Measurements from ENCODE around the gene RECQL5.

GRCh38 chr17:75605790-75606189 lies 61.2 kb downstream of the RECQL5 start:
- TF ChIP-seq EZH2 (IDR thresholded peaks at IDR 0.05; ENCODE audit: borderline replicate concordance, low read length), result no peak
- TF ChIP-seq, protein P1, sequence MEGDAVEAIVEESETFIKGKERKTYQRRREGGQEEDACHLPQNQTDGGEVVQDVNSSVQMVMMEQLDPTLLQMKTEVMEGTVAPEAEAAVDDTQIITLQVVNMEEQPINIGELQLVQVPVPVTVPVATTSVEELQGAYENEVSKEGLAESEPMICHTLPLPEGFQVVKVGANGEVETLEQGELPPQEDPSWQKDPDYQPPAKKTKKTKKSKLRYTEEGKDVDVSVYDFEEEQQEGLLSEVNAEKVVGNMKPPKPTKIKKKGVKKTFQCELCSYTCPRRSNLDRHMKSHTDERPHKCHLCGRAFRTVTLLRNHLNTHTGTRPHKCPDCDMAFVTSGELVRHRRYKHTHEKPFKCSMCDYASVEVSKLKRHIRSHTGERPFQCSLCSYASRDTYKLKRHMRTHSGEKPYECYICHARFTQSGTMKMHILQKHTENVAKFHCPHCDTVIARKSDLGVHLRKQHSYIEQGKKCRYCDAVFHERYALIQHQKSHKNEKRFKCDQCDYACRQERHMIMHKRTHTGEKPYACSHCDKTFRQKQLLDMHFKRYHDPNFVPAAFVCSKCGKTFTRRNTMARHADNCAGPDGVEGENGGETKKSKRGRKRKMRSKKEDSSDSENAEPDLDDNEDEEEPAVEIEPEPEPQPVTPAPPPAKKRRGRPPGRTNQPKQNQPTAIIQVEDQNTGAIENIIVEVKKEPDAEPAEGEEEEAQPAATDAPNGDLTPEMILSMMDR (conservative IDR thresholded peaks at IDR 0.05 in 1 of 2, IDR thresholded peaks at IDR 0.05 in 1 of 2; ENCODE audit: extremely low read depth in 1 of 2, insufficient read depth in 1 of 2, low read depth in 1 of 2, low read length in 2 of 2), result no peak
